ENCODE results near the gene RS1. TPM values are rescaled to one million over a fixed set of nuclear protein-coding genes. Genes with fewer than 3 reads are reported as not detected.

The RS1 gene
- total and polyA plus RNA-seq, 4 donors = 0.40 to 6.3 (median 3.1) TPM

- 70 to 89% methylated on average over 2 of the region's 2 CpGs for WGBS, 2 donors
- Histone ChIP-seq H3K4me3 (no peak overlapping the region), H3K4me1 (ENCODE audit: control insufficient read depth in 5 of 5, insufficient read depth in 5 of 5, low read length in 5 of 5) (no peaks in the 10 kb centered on the region), H3K9ac (ENCODE audit: insufficient read depth in 1 of 2, low read length in 2 of 2) (no peak overlapping the region), H3K36me3 (ENCODE audit: control insufficient read depth in 4 of 4, insufficient read depth in 4 of 4, low read length in 4 of 4) (peaks cover 0 to 5% (median 0%) of the 10 kb centered on the region in 4 donors), H3K27ac (ENCODE audit: low read depth in 1 of 2, low read length in 1 of 2) (no peak overlapping the region), H3K9me3 (ENCODE audit: control insufficient read depth in 4 of 4, insufficient read depth in 3 of 4, low read length in 3 of 4) (peaks cover 0 to 2% (median 0%) of the 10 kb centered on the region in 4 donors), H3K27me3 (ENCODE audit: control insufficient read depth in 3 of 3, insufficient read depth in 3 of 3, low read length in 2 of 3) (peaks cover 0 to 14% (median 14%) of the 10 kb centered on the region in 3 donors)
- no peak for TF ChIP-seq CTCF (IDR thresholded peaks at IDR 0.05; ENCODE audit: control extremely low read depth, extremely low read depth)
- no peak for DNase-seq
- no peak for ATAC-seq (ENCODE audit: insufficient read depth, low FRiP score)
Observed at GRCh38 chrX:18598413-18598812, 73.5 kb downstream of the RS1 start.

DNA sequence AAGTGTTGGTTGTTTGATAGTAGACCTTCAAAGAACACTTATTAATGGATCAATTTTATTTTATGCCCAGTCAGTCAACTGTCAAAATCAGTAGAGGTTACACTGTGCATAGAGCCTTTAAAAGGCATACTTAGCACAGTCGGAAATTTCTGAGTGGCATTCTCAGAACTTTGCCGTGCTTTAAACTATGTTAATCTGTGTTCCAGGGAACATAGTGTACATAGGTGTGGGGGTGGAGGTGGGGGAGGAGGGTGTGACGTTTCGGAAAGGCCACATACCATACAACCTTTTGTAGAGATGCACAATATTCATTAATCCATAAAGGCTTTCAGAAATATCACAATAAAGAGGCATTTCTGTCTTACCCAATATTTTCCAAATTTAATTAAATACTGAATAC lies 75.8 kb downstream of the RS1 start:
- H3K27ac ChIP-seq (ENCODE audit: low read depth in 1 of 2, low read length in 1 of 2) = no peak overlapping the region

GRCh38 chrX:18594079-18594478 lies 77.8 kb downstream of the RS1 start:
- 83 to 96% methylated on average over 2 of the region's 2 CpGs for WGBS, 2 donors
- Histone ChIP-seq H3K9ac (ENCODE audit: insufficient read depth in 1 of 2, low read length in 2 of 2) (no peak overlapping the region), H3K36me3 (ENCODE audit: control insufficient read depth in 4 of 4, insufficient read depth in 4 of 4, low read length in 4 of 4) (peaks cover 0 to 2% (median 0%) of the 10 kb centered on the region in 4 donors), H3K4me3 (no peak overlapping the region), H3K9me3 (ENCODE audit: control insufficient read depth in 4 of 4, insufficient read depth in 3 of 4, low read length in 3 of 4) (no peaks in the 10 kb centered on the region), H3K27me3 (ENCODE audit: control insufficient read depth in 3 of 3, insufficient read depth in 3 of 3, low read length in 2 of 3) (peaks cover 0 to 16% (median 3%) of the 10 kb centered on the region in 3 donors), H3K27ac (ENCODE audit: low read depth in 1 of 2, low read length in 1 of 2) (no peak overlapping the region), H3K4me1 (ENCODE audit: control insufficient read depth in 5 of 5, insufficient read depth in 5 of 5, low read length in 5 of 5) (no peaks in the 10 kb centered on the region)
- ATAC-seq (ENCODE audit: insufficient read depth, low FRiP score) = no peak
- no peak for TF ChIP-seq CTCF (IDR thresholded peaks at IDR 0.05; ENCODE audit: control extremely low read depth, extremely low read depth)
- DNase-seq = no peak

More for the DNA sequence above, 75.8 kb downstream of the RS1 start:
- WGBS, 2 donors = 64 to 91% methylated on average over 4 of the region's 4 CpGs
- Histone ChIP-seq H3K36me3 (ENCODE audit: control insufficient read depth in 4 of 4, insufficient read depth in 4 of 4, low read length in 4 of 4) (peaks cover 0 to 5% (median 0%) of the 10 kb centered on the region in 4 donors), H3K4me3 (no peak overlapping the region), H3K4me1 (ENCODE audit: control insufficient read depth in 5 of 5, insufficient read depth in 5 of 5, low read length in 5 of 5) (no peaks in the 10 kb centered on the region), H3K9me3 (ENCODE audit: control insufficient read depth in 4 of 4, insufficient read depth in 3 of 4, low read length in 3 of 4) (no peaks in the 10 kb centered on the region), H3K9ac (ENCODE audit: insufficient read depth in 1 of 2, low read length in 2 of 2) (no peak overlapping the region), H3K27me3 (ENCODE audit: control insufficient read depth in 3 of 3, insufficient read depth in 3 of 3, low read length in 2 of 3) (peaks cover 0 to 16% (median 6%) of the 10 kb centered on the region in 3 donors)
- DNase-seq (peak in 1 of 3 donors; percentile 3), ATAC-seq (ENCODE audit: insufficient read depth, low FRiP score) (peak; percentile 65)
- TF ChIP-seq CTCF (IDR thresholded peaks at IDR 0.05; ENCODE audit: control extremely low read depth, extremely low read depth) = no peak

GRCh38 chrX:18591834-18592233 lies 80.1 kb downstream of the RS1 start:
- 83 to 97% methylated on average over 2 of the region's 2 CpGs for WGBS, 2 donors
- H3K9ac ChIP-seq (ENCODE audit: insufficient read depth in 1 of 2, low read length in 2 of 2) = no peak overlapping the region
- no peak for TF ChIP-seq CTCF (IDR thresholded peaks at IDR 0.05; ENCODE audit: control extremely low read depth, extremely low read depth)
- H3K36me3 ChIP-seq (ENCODE audit: control insufficient read depth in 4 of 4, insufficient read depth in 4 of 4, low read length in 4 of 4) = no peaks in the 10 kb centered on the region
- H3K4me1 ChIP-seq (ENCODE audit: control insufficient read depth in 5 of 5, insufficient read depth in 5 of 5, low read length in 5 of 5) = no peaks in the 10 kb centered on the region
- peaks cover 0 to 10% (median 0%) of the 10 kb centered on the region in 3 donors for H3K27me3 ChIP-seq (ENCODE audit: control insufficient read depth in 3 of 3, insufficient read depth in 3 of 3, low read length in 2 of 3)
- no peak for DNase-seq
- H3K27ac ChIP-seq (ENCODE audit: low read depth in 1 of 2, low read length in 1 of 2) = no peak overlapping the region
- H3K4me3 ChIP-seq = no peak overlapping the region
- H3K9me3 ChIP-seq (ENCODE audit: control insufficient read depth in 4 of 4, insufficient read depth in 3 of 4, low read length in 3 of 4) = no peaks in the 10 kb centered on the region
- no peak for ATAC-seq (ENCODE audit: insufficient read depth, low FRiP score)
